ENCODE measurements around the gene PPP1R1B. TPM values are rescaled to one million over a fixed set of nuclear protein-coding genes. Genes with fewer than 3 reads are reported as not detected.
A peak's percentile ranks its signal among the peaks of the same experiment; 100 is the strongest.

Gene PPP1R1B
- polyA plus RNA-seq, 10 donors, result 1.1 to 3.5 (median 2.3) TPM

GRCh38 chr17:39614545-39615157 lies 12.1 kb upstream of the PPP1R1B start:
- DNase-seq, result no peak

- no peak for DNase-seq
Observed at GRCh38 chr17:39615434-39615833, 11.3 kb upstream of the PPP1R1B start.

GRCh38 chr17:39617100-39617445 lies 9.7 kb upstream of the PPP1R1B start:
- no peak for DNase-seq

GRCh38 chr17:39617446-39618245 lies 9.1 kb upstream of the PPP1R1B start:
- peak in 1 of 3 donors; percentile 49 for DNase-seq

- peak in 1 of 3 donors; percentile 56 for DNase-seq
Observed at GRCh38 chr17:39618246-39618913, 8.4 kb upstream of the PPP1R1B start.

- DNase-seq, result no peak
Observed at GRCh38 chr17:39618956-39619785, 7.6 kb upstream of the PPP1R1B start.

GRCh38 chr17:39619786-39620101 lies 7.0 kb upstream of the PPP1R1B start:
- DNase-seq, result no peak

GRCh38 chr17:39621523-39622379 lies 5.0 kb upstream of the PPP1R1B start:
- peak; percentile 76 to 91 (median 89) for DNase-seq

GRCh38 chr17:39622380-39623006 lies 4.3 kb upstream of the PPP1R1B start:
- no peak for DNase-seq

GRCh38 chr17:39623356-39623950 lies 3.3 kb upstream of the PPP1R1B start:
- peak; percentile 47 to 79 (median 76) for DNase-seq

- DNase-seq, result no peak
Observed at GRCh38 chr17:39624313-39624712, 2.4 kb upstream of the PPP1R1B start.

GRCh38 chr17:39625198-39625785 lies 1.5 kb upstream of the PPP1R1B start:
- DNase-seq, result no peak

GRCh38 chr17:39627047-39627711 lies 427 bp downstream of the PPP1R1B start:
- no peak for DNase-seq

GRCh38 chr17:39627712-39628516 lies 1.2 kb downstream of the PPP1R1B start:
- DNase-seq, result no peak

- no peak for DNase-seq
Observed at GRCh38 chr17:39628655-39629493, 2.1 kb downstream of the PPP1R1B start.

GRCh38 chr17:39629494-39629880 lies 2.7 kb downstream of the PPP1R1B start:
- DNase-seq, result no peak

- no peak for DNase-seq
Observed at GRCh38 chr17:39629898-39630297, 3.1 kb downstream of the PPP1R1B start.
